ENCODE results near the gene PDE4D. TPM values are rescaled to one million over a fixed set of nuclear protein-coding genes. Genes with fewer than 3 reads are reported as not detected.

The PDE4D gene
- total RNA-seq, 1 donor from 2014 or later: 28.2 TPM

DNA sequence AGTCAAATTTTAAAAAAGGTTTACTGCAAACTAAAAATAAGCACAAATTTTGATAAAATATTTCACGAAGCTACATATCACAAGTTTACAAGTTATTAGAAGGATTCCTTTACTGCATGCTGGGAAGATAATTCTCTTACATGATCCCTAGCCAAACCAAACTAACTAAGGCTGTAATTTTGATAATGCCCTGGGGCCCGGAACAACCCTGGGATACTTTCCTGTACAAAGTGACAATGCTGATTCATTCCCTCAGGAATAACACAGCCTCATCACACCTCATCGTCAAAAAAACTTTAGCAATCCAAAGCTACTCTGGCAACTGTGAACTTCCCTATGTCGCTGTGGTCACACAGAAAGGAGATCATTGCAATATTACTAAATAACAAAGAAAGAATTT lies 907.8 kb downstream of the PDE4D start:
- no peaks in the 10 kb centered on the region for H3K9me3 Mint-ChIP-seq
- TF ChIP-seq, protein P1, sequence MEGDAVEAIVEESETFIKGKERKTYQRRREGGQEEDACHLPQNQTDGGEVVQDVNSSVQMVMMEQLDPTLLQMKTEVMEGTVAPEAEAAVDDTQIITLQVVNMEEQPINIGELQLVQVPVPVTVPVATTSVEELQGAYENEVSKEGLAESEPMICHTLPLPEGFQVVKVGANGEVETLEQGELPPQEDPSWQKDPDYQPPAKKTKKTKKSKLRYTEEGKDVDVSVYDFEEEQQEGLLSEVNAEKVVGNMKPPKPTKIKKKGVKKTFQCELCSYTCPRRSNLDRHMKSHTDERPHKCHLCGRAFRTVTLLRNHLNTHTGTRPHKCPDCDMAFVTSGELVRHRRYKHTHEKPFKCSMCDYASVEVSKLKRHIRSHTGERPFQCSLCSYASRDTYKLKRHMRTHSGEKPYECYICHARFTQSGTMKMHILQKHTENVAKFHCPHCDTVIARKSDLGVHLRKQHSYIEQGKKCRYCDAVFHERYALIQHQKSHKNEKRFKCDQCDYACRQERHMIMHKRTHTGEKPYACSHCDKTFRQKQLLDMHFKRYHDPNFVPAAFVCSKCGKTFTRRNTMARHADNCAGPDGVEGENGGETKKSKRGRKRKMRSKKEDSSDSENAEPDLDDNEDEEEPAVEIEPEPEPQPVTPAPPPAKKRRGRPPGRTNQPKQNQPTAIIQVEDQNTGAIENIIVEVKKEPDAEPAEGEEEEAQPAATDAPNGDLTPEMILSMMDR (IDR thresholded peaks at IDR 0.05): no peak
- H3K27me3 Mint-ChIP-seq: no peaks in the 10 kb centered on the region
- POLR2A ChIA-PET: no interaction called here
- CTCF ChIA-PET: no interaction called here
- H3K27ac Mint-ChIP-seq: no peak overlapping the region
- no peaks in the 10 kb centered on the region for H3K4me1 Mint-ChIP-seq
- intact Hi-C loops (cut with micrococcal nuclease): no loop called here
- no peak for ATAC-seq (ENCODE audit: low read depth)
- H3K4me3 Mint-ChIP-seq: no peak overlapping the region
- DNase-seq: no peak
- peaks cover 3% of the 10 kb centered on the region for H3K36me3 Mint-ChIP-seq (ENCODE audit: low read depth)

DNA sequence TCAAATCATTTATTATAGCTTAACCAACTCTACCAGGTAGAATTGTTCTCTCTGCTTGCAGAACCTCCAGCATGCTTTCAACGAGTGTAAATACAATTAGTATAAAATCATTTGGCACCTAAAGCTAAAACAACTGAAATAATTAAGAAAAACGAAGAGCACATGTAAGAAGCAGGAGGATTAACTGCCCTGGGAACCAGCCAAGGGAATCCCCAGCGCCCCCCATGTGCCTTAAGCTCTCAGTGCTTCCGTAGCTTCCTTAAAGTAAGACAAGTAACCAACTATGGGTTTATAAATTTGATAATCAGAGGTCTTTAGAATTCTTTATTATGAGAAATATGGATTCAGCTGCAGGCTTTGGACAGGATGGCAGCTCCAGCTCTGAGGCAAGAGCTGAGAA lies 908.2 kb downstream of the PDE4D start:
- POLR2A ChIA-PET: no interaction called here
- H3K4me3 Mint-ChIP-seq: no peak overlapping the region
- H3K27me3 Mint-ChIP-seq: no peaks in the 10 kb centered on the region
- intact Hi-C loops (cut with micrococcal nuclease): no loop called here
- no peak overlapping the region for H3K27ac Mint-ChIP-seq
- peaks cover 3% of the 10 kb centered on the region for H3K36me3 Mint-ChIP-seq (ENCODE audit: low read depth)
- DNase-seq: no peak
- H3K9me3 Mint-ChIP-seq: no peaks in the 10 kb centered on the region
- H3K4me1 Mint-ChIP-seq: no peaks in the 10 kb centered on the region
- TF ChIP-seq, protein P1 (IDR thresholded peaks at IDR 0.05): no peak
- CTCF ChIA-PET: no interaction called here
- ATAC-seq (ENCODE audit: low read depth): no peak

DNA sequence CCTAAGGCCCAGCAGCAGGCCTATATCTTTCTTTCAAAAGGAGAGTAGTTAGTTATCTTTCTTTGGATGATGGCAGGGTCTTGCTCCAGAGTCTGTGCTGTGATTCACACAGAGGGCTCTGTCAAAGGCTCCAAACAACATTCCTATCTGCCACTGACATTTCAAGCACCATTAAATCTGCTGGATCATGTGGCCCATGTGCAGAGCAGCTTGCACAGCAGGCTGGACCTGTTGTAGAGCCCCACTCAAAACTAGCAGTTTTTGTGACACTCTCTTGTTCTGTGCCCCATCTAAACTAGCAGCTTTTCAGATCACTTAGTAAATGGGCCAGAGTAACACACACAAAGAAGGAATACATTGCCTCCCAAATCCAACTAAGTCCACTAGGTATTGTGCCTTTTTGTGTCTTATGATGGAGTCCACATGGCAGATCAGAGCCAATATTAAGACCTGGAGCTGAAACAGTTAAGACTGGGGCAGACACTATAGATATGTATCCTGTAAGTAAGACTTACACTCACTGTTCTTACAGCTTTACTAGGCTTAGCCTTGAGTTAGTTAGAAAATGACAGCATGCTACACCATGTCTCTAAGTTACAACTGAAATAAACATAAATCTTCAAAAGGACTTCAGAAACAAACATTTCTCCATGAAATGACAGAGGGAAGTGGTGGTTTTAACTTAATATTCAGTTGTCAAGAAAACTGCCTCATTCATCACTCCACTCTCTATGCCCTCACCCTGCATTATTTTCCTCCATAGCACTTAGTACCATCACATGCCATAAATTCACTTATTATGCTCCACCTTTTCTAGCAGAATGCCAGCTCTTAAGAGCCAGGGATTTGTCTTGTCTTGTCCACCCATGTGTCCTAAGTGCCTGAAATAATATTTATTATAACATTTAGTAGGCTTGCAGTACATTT lies 909.7 kb downstream of the PDE4D start:
- CTCF ChIA-PET: no interaction called here
- Mint-ChIP-seq H3K9me3 (no peaks in the 10 kb centered on the region), H3K4me1 (no peaks in the 10 kb centered on the region), H3K36me3 (ENCODE audit: low read depth) (no peaks in the 10 kb centered on the region), H3K4me3 (no peak overlapping the region), H3K27me3 (no peaks in the 10 kb centered on the region), H3K27ac (no peak overlapping the region)
- no peak for DNase-seq
- intact Hi-C loops (cut with micrococcal nuclease): no loop called here
- TF ChIP-seq, protein P1 (IDR thresholded peaks at IDR 0.05): no peak
- no peak for ATAC-seq (ENCODE audit: low read depth)
- POLR2A ChIA-PET: no interaction called here

DNA sequence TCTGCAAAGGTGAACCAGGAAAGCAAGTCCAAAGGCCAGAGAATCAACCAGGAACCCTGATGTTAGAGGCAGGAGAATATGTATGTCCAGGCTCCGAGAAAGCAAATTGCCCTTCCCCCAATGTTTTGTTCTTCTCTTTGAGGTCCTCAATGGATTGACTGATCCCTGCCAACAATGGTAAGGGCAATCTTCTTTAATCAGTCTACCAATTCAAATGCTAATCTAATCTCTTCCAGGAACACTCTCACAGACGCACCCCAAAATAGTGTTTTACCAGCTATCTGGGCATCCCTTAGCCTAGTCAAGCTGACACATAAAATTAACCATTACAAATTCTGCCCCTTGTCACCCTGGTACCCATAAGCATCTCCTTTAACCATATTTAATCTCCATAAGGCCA lies 912.6 kb downstream of the PDE4D start:
- POLR2A ChIA-PET: no interaction called here
- CTCF ChIA-PET: no interaction called here
- no peak overlapping the region for H3K4me3 Mint-ChIP-seq

DNA sequence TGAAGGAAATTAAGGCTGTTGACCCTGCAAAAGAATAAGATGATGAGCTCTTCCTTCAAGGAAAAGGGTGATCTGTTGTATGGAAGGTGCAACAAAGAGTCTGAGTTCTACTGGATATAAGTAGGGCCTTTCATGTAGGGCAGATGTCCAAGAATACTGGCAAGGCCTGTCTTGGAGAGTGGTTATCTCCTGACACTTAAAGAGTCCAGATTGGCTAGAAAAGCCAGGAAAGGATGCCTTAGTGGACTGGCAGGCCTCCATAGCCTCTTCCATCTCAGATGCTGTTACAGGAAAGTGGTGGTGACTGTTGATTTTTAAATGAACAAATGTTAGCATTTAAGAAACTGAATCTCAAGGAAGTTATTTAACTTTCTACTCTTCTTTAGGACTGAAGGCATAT lies 914.4 kb downstream of the PDE4D start:
- Mint-ChIP-seq H3K27me3 (no peaks in the 10 kb centered on the region), H3K36me3 (ENCODE audit: low read depth) (peaks cover 15% of the 10 kb centered on the region), H3K27ac (no peak overlapping the region), H3K4me3 (no peak overlapping the region), H3K9me3 (no peaks in the 10 kb centered on the region), H3K4me1 (no peaks in the 10 kb centered on the region)
- TF ChIP-seq, protein P1 (IDR thresholded peaks at IDR 0.05): no peak
- intact Hi-C loops (cut with micrococcal nuclease): no loop called here
- ChIA-PET POLR2A (no interaction called here), CTCF (no interaction called here)
- DNase-seq (no peak), ATAC-seq (ENCODE audit: low read depth) (no peak)

More for the DNA sequence above, 912.6 kb downstream of the PDE4D start:
- Mint-ChIP-seq H3K27ac (no peak overlapping the region), H3K36me3 (ENCODE audit: low read depth) (peaks cover 9% of the 10 kb centered on the region), H3K27me3 (no peaks in the 10 kb centered on the region), H3K4me1 (no peaks in the 10 kb centered on the region), H3K9me3 (no peaks in the 10 kb centered on the region)
- DNase-seq (no peak), ATAC-seq (ENCODE audit: low read depth) (no peak)
- intact Hi-C loops (cut with micrococcal nuclease): no loop called here
- TF ChIP-seq, protein P1 (IDR thresholded peaks at IDR 0.05): no peak
